ENCODE measurements around the gene STARD5. TPM values are rescaled to one million over a fixed set of nuclear protein-coding genes. Genes with fewer than 3 reads are reported as not detected.
A peak's percentile ranks its signal among the peaks of the same experiment; 100 is the strongest.

STARD5 gene
- total RNA-seq, 1 donor from 2014 or later = 8.5 TPM

- TF ChIP-seq CTCF (IDR thresholded peaks at IDR 0.05) (no peak), EZH2phosphoT487 (IDR thresholded peaks at IDR 0.05) (no peak), EZH2 (IDR thresholded peaks at IDR 0.05) (no peak)
- DNase-seq (ENCODE audit: low spot score) = no peak
Observed at GRCh38 chr15:81276967-81277366, 47.0 kb downstream of the STARD5 start.

GRCh38 chr15:81275711-81276392 is 48.1 kb downstream of the STARD5 start:
- H3K27ac ChIP-seq = no peak overlapping the region
- Mint-ChIP-seq H3K4me3 (no peak overlapping the region), H3K27ac (no peak overlapping the region), H3K4me1 (peaks cover 7% of the 10 kb centered on the region), H3K27me3 (ENCODE audit: insufficient read depth, low read depth) (peaks cover 7% of the 10 kb centered on the region), H3K9me3 (peaks cover 13% of the 10 kb centered on the region), H3K36me3 (no peaks in the 10 kb centered on the region)
- H3K4me2 ChIP-seq = no peak overlapping the region
- H3K4me3 ChIP-seq = no peak overlapping the region
- H3K79me2 ChIP-seq (ENCODE audit: low read depth) = no peaks in the 10 kb centered on the region
- peaks cover 12% of the 10 kb centered on the region for H3K4me1 ChIP-seq
- DNase-seq (ENCODE audit: low spot score) = no peak
- peaks cover 4% of the 10 kb centered on the region for H3F3A ChIP-seq (ENCODE audit: low read depth)
- no peaks in the 10 kb centered on the region for H3K36me3 ChIP-seq
- no peaks in the 10 kb centered on the region for H3K27me3 ChIP-seq
- H3K9ac ChIP-seq = no peak overlapping the region
- TF ChIP-seq EZH2 (IDR thresholded peaks at IDR 0.05) (no peak), CTCF (IDR thresholded peaks at IDR 0.05) (no peak), EZH2phosphoT487 (IDR thresholded peaks at IDR 0.05) (no peak)
- no peaks in the 10 kb centered on the region for H3K9me3 ChIP-seq (ENCODE audit: low read depth)
- no peak overlapping the region for H2AFZ ChIP-seq (replicated peaks)
- no peaks in the 10 kb centered on the region for H4K20me1 ChIP-seq (ENCODE audit: low read depth)

More at GRCh38 chr15:81276967-81277366, 47.0 kb downstream of the STARD5 start:
- Histone ChIP-seq H3K4me2 (no peak overlapping the region), H3K4me1 (peaks cover 4% of the 10 kb centered on the region), H3K36me3 (no peaks in the 10 kb centered on the region), H3F3A (ENCODE audit: low read depth) (peaks cover 4% of the 10 kb centered on the region), H3K4me3 (no peak overlapping the region), H3K27ac (no peak overlapping the region), H4K20me1 (ENCODE audit: low read depth) (no peaks in the 10 kb centered on the region), H2AFZ (replicated peaks) (no peak overlapping the region), H3K79me2 (ENCODE audit: low read depth) (no peaks in the 10 kb centered on the region), H3K9ac (no peak overlapping the region), H3K9me3 (ENCODE audit: low read depth) (no peaks in the 10 kb centered on the region), H3K27me3 (no peaks in the 10 kb centered on the region)
- Mint-ChIP-seq H3K4me3 (no peak overlapping the region), H3K27me3 (ENCODE audit: insufficient read depth, low read depth) (peaks cover 10% of the 10 kb centered on the region), H3K36me3 (no peaks in the 10 kb centered on the region), H3K9me3 (peaks cover 13% of the 10 kb centered on the region), H3K4me1 (peaks cover 7% of the 10 kb centered on the region), H3K27ac (no peak overlapping the region)

DNA sequence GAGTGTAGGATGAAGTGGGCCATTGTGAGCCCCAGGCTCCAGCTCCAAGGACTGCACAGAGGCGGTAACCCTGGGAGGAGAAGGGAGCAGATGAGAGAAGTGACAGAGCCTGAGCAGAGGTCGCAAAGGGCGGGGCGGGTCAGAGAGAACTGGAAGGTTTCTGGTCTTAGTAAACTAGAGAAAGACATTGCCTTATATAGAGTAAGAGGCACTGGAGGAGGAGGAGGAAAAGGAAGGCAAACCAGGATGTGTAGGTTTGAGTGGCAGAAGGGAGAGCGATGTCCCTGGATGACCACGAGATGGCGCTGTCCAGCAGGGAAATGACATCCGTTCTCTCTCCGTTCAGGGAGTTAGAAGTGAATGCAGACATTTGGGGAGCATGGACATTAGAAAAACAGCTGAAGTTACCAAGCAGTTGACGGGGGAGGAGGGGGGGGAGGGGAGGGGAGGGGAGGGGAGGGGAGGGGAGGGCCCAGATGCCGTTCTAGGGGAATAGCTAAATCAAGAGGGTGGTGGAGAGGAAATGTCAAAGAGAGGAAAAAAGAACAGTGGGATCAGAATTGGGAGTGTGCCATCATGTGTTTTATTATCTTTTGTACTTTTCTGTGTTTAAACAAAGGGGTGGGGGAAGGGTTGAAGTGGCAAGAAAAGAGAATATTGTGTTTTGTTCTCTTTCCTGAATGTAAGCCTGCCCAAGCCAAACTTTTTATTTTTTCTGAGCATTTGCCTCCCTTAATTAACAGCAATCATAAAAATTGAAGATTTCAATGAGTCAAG is 48.8 kb downstream of the STARD5 start:
- peak; percentile 86 for DNase-seq (ENCODE audit: low spot score)
- no peaks in the 10 kb centered on the region for H3K9me3 ChIP-seq (ENCODE audit: low read depth)
- no peaks in the 10 kb centered on the region for H3K36me3 ChIP-seq
- H3K27me3 ChIP-seq = no peaks in the 10 kb centered on the region
- peak overlapping the region; percentile 46 for H2AFZ ChIP-seq (replicated peaks)
- no peak overlapping the region for H3K4me3 ChIP-seq
- Mint-ChIP-seq H3K27me3 (ENCODE audit: insufficient read depth, low read depth) (peaks cover 7% of the 10 kb centered on the region), H3K27ac (peak overlapping the region; percentile 18), H3K4me3 (no peak overlapping the region), H3K9me3 (peaks cover 13% of the 10 kb centered on the region), H3K4me1 (peaks cover 13% of the 10 kb centered on the region), H3K36me3 (no peaks in the 10 kb centered on the region)
- no peak overlapping the region for H3K27ac ChIP-seq
- TF ChIP-seq CTCF (IDR thresholded peaks at IDR 0.05) (peak; percentile 85), EZH2 (IDR thresholded peaks at IDR 0.05) (no peak), EZH2phosphoT487 (IDR thresholded peaks at IDR 0.05) (no peak)
- peak overlapping the region; percentile 11 for H3K4me2 ChIP-seq
- no peaks in the 10 kb centered on the region for H3K79me2 ChIP-seq (ENCODE audit: low read depth)
- no peaks in the 10 kb centered on the region for H4K20me1 ChIP-seq (ENCODE audit: low read depth)
- H3F3A ChIP-seq (ENCODE audit: low read depth) = peaks cover 4% of the 10 kb centered on the region
- no peak overlapping the region for H3K9ac ChIP-seq
- H3K4me1 ChIP-seq = peaks cover 18% of the 10 kb centered on the region
